ENCODE data around the gene MAPRE2.

The MAPRE2 gene

GRCh38 chr18:34998661-34999060 is 42.6 kb upstream of the MAPRE2 start:
- no peaks in the 10 kb centered on the region for H3F3A ChIP-seq (ENCODE audit: insufficient read depth, low read length)
- H3K4me2 ChIP-seq (ENCODE audit: low read depth, low read length) = no peak overlapping the region
- no peaks in the 10 kb centered on the region for H3K79me2 ChIP-seq (ENCODE audit: low read length)
- no peak overlapping the region for H3K9ac ChIP-seq (ENCODE audit: low read length)
- H3K27me3 ChIP-seq (replicated peaks; ENCODE audit: insufficient read depth, low read length) = no peaks in the 10 kb centered on the region
- H3K4me3 ChIP-seq (ENCODE audit: low read length) = no peak overlapping the region
- H3K4me1 ChIP-seq (ENCODE audit: low read length) = no peaks in the 10 kb centered on the region
- H3K27ac ChIP-seq (ENCODE audit: low read length) = no peak overlapping the region
- no peaks in the 10 kb centered on the region for H3K9me2 ChIP-seq (replicated peaks; ENCODE audit: insufficient read depth, low read length)
- no peaks in the 10 kb centered on the region for H3K36me3 ChIP-seq (replicated peaks; ENCODE audit: insufficient read depth, low read length)
- DNase-seq = no peak
- no peaks in the 10 kb centered on the region for H4K20me1 ChIP-seq (ENCODE audit: insufficient read depth, low read length)
- TF ChIP-seq EZH2 (optimal IDR thresholded peaks at IDR 0.05; ENCODE audit: low read depth, low read length) (no peak), CTCF (IDR thresholded peaks at IDR 0.05; ENCODE audit: low read length) (no peak), EZH2phosphoT487 (IDR thresholded peaks at IDR 0.05; ENCODE audit: low read length) (no peak)
- H3K9me3 ChIP-seq (replicated peaks; ENCODE audit: insufficient read depth, low read length) = no peaks in the 10 kb centered on the region
- H2AFZ ChIP-seq (ENCODE audit: low read length) = no peak overlapping the region

GRCh38 chr18:34999756-35000289 is 41.4 kb upstream of the MAPRE2 start:
- no peaks in the 10 kb centered on the region for H3K4me1 ChIP-seq (ENCODE audit: low read length)
- H3K9ac ChIP-seq (ENCODE audit: low read length) = no peak overlapping the region
- no peak overlapping the region for H2AFZ ChIP-seq (ENCODE audit: low read length)
- H3K27ac ChIP-seq (ENCODE audit: low read length) = no peak overlapping the region
- no peaks in the 10 kb centered on the region for H3F3A ChIP-seq (ENCODE audit: insufficient read depth, low read length)
- no peaks in the 10 kb centered on the region for H3K9me3 ChIP-seq (replicated peaks; ENCODE audit: insufficient read depth, low read length)
- no peak for TF ChIP-seq EZH2phosphoT487 (IDR thresholded peaks at IDR 0.05; ENCODE audit: low read length)
- TF ChIP-seq CTCF (IDR thresholded peaks at IDR 0.05; ENCODE audit: low read length) = no peak
- TF ChIP-seq EZH2 (optimal IDR thresholded peaks at IDR 0.05; ENCODE audit: low read depth, low read length) = no peak
- no peak overlapping the region for H3K4me2 ChIP-seq (ENCODE audit: low read depth, low read length)
- no peaks in the 10 kb centered on the region for H3K9me2 ChIP-seq (replicated peaks; ENCODE audit: insufficient read depth, low read length)
- no peak for DNase-seq
- H3K4me3 ChIP-seq (ENCODE audit: low read length) = no peak overlapping the region
- no peaks in the 10 kb centered on the region for H3K36me3 ChIP-seq (replicated peaks; ENCODE audit: insufficient read depth, low read length)
- H3K79me2 ChIP-seq (ENCODE audit: low read length) = no peaks in the 10 kb centered on the region
- H3K27me3 ChIP-seq (replicated peaks; ENCODE audit: insufficient read depth, low read length) = no peaks in the 10 kb centered on the region
- H4K20me1 ChIP-seq (ENCODE audit: insufficient read depth, low read length) = no peaks in the 10 kb centered on the region

GRCh38 chr18:35000457-35000856 is 40.8 kb upstream of the MAPRE2 start:
- H2AFZ ChIP-seq (ENCODE audit: low read length) = no peak overlapping the region

GRCh38 chr18:35002120-35002519 is 39.1 kb upstream of the MAPRE2 start:
- Histone ChIP-seq H3K36me3 (replicated peaks; ENCODE audit: insufficient read depth, low read length) (no peaks in the 10 kb centered on the region), H3K4me1 (ENCODE audit: low read length) (no peaks in the 10 kb centered on the region), H4K20me1 (ENCODE audit: insufficient read depth, low read length) (no peaks in the 10 kb centered on the region), H3F3A (ENCODE audit: insufficient read depth, low read length) (no peaks in the 10 kb centered on the region), H3K27ac (ENCODE audit: low read length) (no peak overlapping the region), H3K4me3 (ENCODE audit: low read length) (no peak overlapping the region), H3K4me2 (ENCODE audit: low read depth, low read length) (no peak overlapping the region), H3K9me3 (replicated peaks; ENCODE audit: insufficient read depth, low read length) (no peaks in the 10 kb centered on the region), H3K9me2 (replicated peaks; ENCODE audit: insufficient read depth, low read length) (no peaks in the 10 kb centered on the region), H3K9ac (ENCODE audit: low read length) (no peak overlapping the region), H3K27me3 (replicated peaks; ENCODE audit: insufficient read depth, low read length) (no peaks in the 10 kb centered on the region), H2AFZ (ENCODE audit: low read length) (no peak overlapping the region), H3K79me2 (ENCODE audit: low read length) (no peaks in the 10 kb centered on the region)
- DNase-seq = no peak
- TF ChIP-seq CTCF (IDR thresholded peaks at IDR 0.05; ENCODE audit: low read length) (no peak), EZH2phosphoT487 (IDR thresholded peaks at IDR 0.05; ENCODE audit: low read length) (no peak), EZH2 (optimal IDR thresholded peaks at IDR 0.05; ENCODE audit: low read depth, low read length) (no peak)

More at GRCh38 chr18:35000457-35000856, 40.8 kb upstream of the MAPRE2 start:
- DNase-seq = no peak
- H3K9me3 ChIP-seq (replicated peaks; ENCODE audit: insufficient read depth, low read length) = no peaks in the 10 kb centered on the region
- no peaks in the 10 kb centered on the region for H3K4me1 ChIP-seq (ENCODE audit: low read length)
- H3K9me2 ChIP-seq (replicated peaks; ENCODE audit: insufficient read depth, low read length) = no peaks in the 10 kb centered on the region
- H3K4me3 ChIP-seq (ENCODE audit: low read length) = no peak overlapping the region
- no peaks in the 10 kb centered on the region for H3K79me2 ChIP-seq (ENCODE audit: low read length)
- H3K27ac ChIP-seq (ENCODE audit: low read length) = no peak overlapping the region
- H3K4me2 ChIP-seq (ENCODE audit: low read depth, low read length) = no peak overlapping the region
- H3K36me3 ChIP-seq (replicated peaks; ENCODE audit: insufficient read depth, low read length) = no peaks in the 10 kb centered on the region
- no peak for TF ChIP-seq EZH2 (optimal IDR thresholded peaks at IDR 0.05; ENCODE audit: low read depth, low read length)
- no peaks in the 10 kb centered on the region for H4K20me1 ChIP-seq (ENCODE audit: insufficient read depth, low read length)
- no peaks in the 10 kb centered on the region for H3F3A ChIP-seq (ENCODE audit: insufficient read depth, low read length)
- no peak overlapping the region for H3K9ac ChIP-seq (ENCODE audit: low read length)
- H3K27me3 ChIP-seq (replicated peaks; ENCODE audit: insufficient read depth, low read length) = no peaks in the 10 kb centered on the region
